Stimulated activated CD4-positive, alpha-beta T cell treated with anti-CD3 and anti-CD28 coated beads, Interleukin-12 subunit alpha, Interleukin-12 subunit beta, amount 100 ng/mL, for 48 hours (primary cell): Measurements from ENCODE around the gene AGBL1.
"Not testable (repeated sequence)": the region's sequence is repeated elsewhere in the genome, so short reads cannot be mapped to it uniquely, and the experiment has no call there.

ENCODE experiments used
- DNase-seq, 3 donors: peaks; one replicate each; pipeline ENCODE4 v3.0.0-alpha.2; 2020; ENCODE audit warnings: low read depth in 2 of 3, low spot score in 1 of 3

The AGBL1 gene

GRCh38 chr15:86082619-86083380, 3.1 kb downstream of the AGBL1 start:
- no peak for DNase-seq

GRCh38 chr15:86087808-86088207, 8.1 kb downstream of the AGBL1 start:
- DNase-seq, result no peak

- no peak for DNase-seq
Measured at GRCh38 chr15:86089422-86089821, 9.8 kb downstream of the AGBL1 start.

GRCh38 chr15:86101818-86102217, 22.1 kb downstream of the AGBL1 start:
- DNase-seq, result no peak

GRCh38 chr15:86103825-86104224, 24.2 kb downstream of the AGBL1 start:
- DNase-seq, result no peak

- DNase-seq, result no peak
Measured at GRCh38 chr15:86106306-86106705, 26.6 kb downstream of the AGBL1 start.

- DNase-seq, result no peak
Measured at GRCh38 chr15:86115145-86115801, 35.6 kb downstream of the AGBL1 start.

- DNase-seq, result no peak
Measured at GRCh38 chr15:86121568-86122225, 42.0 kb downstream of the AGBL1 start.

- DNase-seq, result not testable (repeated sequence)
Measured at GRCh38 chr15:86122691-86123391, 43.2 kb downstream of the AGBL1 start.

- DNase-seq, result no peak
Measured at GRCh38 chr15:86125775-86126174, 46.1 kb downstream of the AGBL1 start.

GRCh38 chr15:86127547-86127946, 47.9 kb downstream of the AGBL1 start:
- DNase-seq, result no peak

- no peak for DNase-seq
Measured at GRCh38 chr15:86135041-86135440, 55.4 kb downstream of the AGBL1 start.

GRCh38 chr15:86136861-86137260, 57.2 kb downstream of the AGBL1 start:
- DNase-seq, result no peak

GRCh38 chr15:86138798-86139197, 59.1 kb downstream of the AGBL1 start:
- no peak for DNase-seq

GRCh38 chr15:86139828-86140227, 60.2 kb downstream of the AGBL1 start:
- peak; percentile 2 to 11 (median 3) for DNase-seq

GRCh38 chr15:86154705-86155104, 75.0 kb downstream of the AGBL1 start:
- DNase-seq, result no peak

GRCh38 chr15:86155551-86155950, 75.9 kb downstream of the AGBL1 start:
- DNase-seq, result no peak

GRCh38 chr15:86157606-86158293, 78.1 kb downstream of the AGBL1 start:
- DNase-seq, result no peak

- DNase-seq, result no peak
Measured at GRCh38 chr15:86159468-86159867, 79.8 kb downstream of the AGBL1 start.

GRCh38 chr15:86161250-86161649, 81.6 kb downstream of the AGBL1 start:
- DNase-seq, result no peak

GRCh38 chr15:86162172-86162591, 82.5 kb downstream of the AGBL1 start:
- no peak for DNase-seq
